H9 (cell line): Measurements from ENCODE around the gene MYO10. TPM values are rescaled to one million over a fixed set of nuclear protein-coding genes. Genes with fewer than 3 reads are reported as not detected.

Experiments used
- DNase-seq: peaks from one replicate; pipeline ENCODE4 v3.0.0-alpha.2; 2017
- H2AFZ ChIP-seq: one replicate; pipeline ENCODE4 v1.6.1; 2013; ENCODE audit warnings: mild to moderate bottlenecking, low read length, control low read depth, moderate library complexity
- H2AK5ac ChIP-seq: 2 replicates; pipeline ENCODE4 v1.6.1; 2013; ENCODE audit warnings: low read length, control low read depth, mixed read lengths; ENCODE audit not compliant: insufficient read length
- H2BK120ac ChIP-seq: one replicate; pipeline ENCODE4 v1.6.1; 2013; ENCODE audit warnings: low read depth, mild to moderate bottlenecking, low read length, control low read depth, inconsistent platforms; ENCODE audit not compliant: poor library complexity, severe bottlenecking
- H2BK12ac ChIP-seq: 2 replicates; pipeline ENCODE4 v1.6.1; 2013; ENCODE audit warnings: low read length, control low read depth, mixed read lengths, low read depth; ENCODE audit not compliant: insufficient read length
- H2BK15ac ChIP-seq: 2 replicates; pipeline ENCODE4 v1.6.1; 2013; ENCODE audit warnings: low read depth, low read length, control low read depth
- H2BK20ac ChIP-seq: one replicate; pipeline ENCODE4 v1.6.1; 2013; ENCODE audit warnings: low read depth, mild to moderate bottlenecking, low read length, control low read depth, inconsistent platforms; ENCODE audit not compliant: poor library complexity, severe bottlenecking
- H2BK5ac ChIP-seq: 2 replicates; pipeline ENCODE4 v1.6.1; 2013; ENCODE audit warnings: low read length, control low read depth, mixed read lengths; ENCODE audit not compliant: insufficient read length
- H3K14ac ChIP-seq: 2 replicates; pipeline ENCODE4 v1.6.1; 2013; ENCODE audit warnings: low read length, control low read depth; ENCODE audit not compliant: insufficient read depth
- H3K18ac ChIP-seq: 2 replicates; pipeline ENCODE4 v1.6.1; 2013; ENCODE audit warnings: low read depth, mild to moderate bottlenecking, mixed read lengths, low read length, control low read depth; ENCODE audit not compliant: insufficient read length
- H3K23ac ChIP-seq: 2 replicates; pipeline ENCODE4 v1.6.1; 2013; ENCODE audit warnings: low read length, control low read depth, mixed read lengths, low read depth; ENCODE audit not compliant: insufficient read length
- H3K23me2 ChIP-seq: 2 replicates; pipeline ENCODE4 v1.6.1; 2013; ENCODE audit warnings: low read depth, mild to moderate bottlenecking, mixed read lengths, low read length, control low read depth; ENCODE audit not compliant: insufficient read length, poor library complexity, severe bottlenecking
- H3K27ac ChIP-seq: 2 replicates; pipeline ENCODE4 v1.5.1; 2013; ENCODE audit warnings: low read length, control low read depth, mixed read lengths, low read depth; ENCODE audit not compliant: insufficient read length
- H3K27me3 ChIP-seq: 2 replicates; pipeline ENCODE4 v1.6.1; 2013; ENCODE audit warnings: low read length, control low read depth, inconsistent platforms; ENCODE audit not compliant: insufficient read depth
- H3K4ac ChIP-seq: 2 replicates; pipeline ENCODE4 v1.6.1; 2013; ENCODE audit warnings: low read depth, mild to moderate bottlenecking, control low read depth, inconsistent platforms, low read length, moderate library complexity
- H3K4me1 ChIP-seq: 2 replicates; pipeline ENCODE4 v1.6.1; 2013; ENCODE audit warnings: low read length, control low read depth, inconsistent platforms; ENCODE audit not compliant: insufficient read depth
- H3K4me2 ChIP-seq: 2 replicates; pipeline ENCODE4 v1.6.1; 2013; ENCODE audit warnings: low read length, control low read depth, mixed read lengths; ENCODE audit not compliant: insufficient read length, insufficient read depth
- H3K56ac ChIP-seq: 2 replicates; pipeline ENCODE4 v1.6.1; 2013; ENCODE audit warnings: low read depth, mild to moderate bottlenecking, mixed read lengths, low read length, control low read depth; ENCODE audit not compliant: insufficient read length
- H3K79me1 ChIP-seq: 2 replicates; pipeline ENCODE4 v1.6.1; 2013; ENCODE audit warnings: low read depth, mild to moderate bottlenecking, moderate library complexity, low read length, control low read depth, inconsistent platforms; ENCODE audit not compliant: insufficient read depth, poor library complexity, severe bottlenecking
- H3K79me2 ChIP-seq: 2 replicates; pipeline ENCODE4 v1.6.1; 2013; ENCODE audit warnings: low read length, control low read depth, inconsistent platforms; ENCODE audit not compliant: insufficient read depth
- H3K9ac ChIP-seq: 2 replicates; pipeline ENCODE4 v1.6.1; 2013; ENCODE audit warnings: low read length, control low read depth, mixed read lengths; ENCODE audit not compliant: insufficient read length; ENCODE audit errors: extremely low read depth
- H3K9me3 ChIP-seq: one replicate; pipeline ENCODE4 v1.6.1; 2013; ENCODE audit warnings: low read depth, low read length, inconsistent platforms; ENCODE audit not compliant: control insufficient read depth
- H3T11ph ChIP-seq: one replicate; pipeline ENCODE4 v1.6.1; 2013; ENCODE audit warnings: mild to moderate bottlenecking, low read length, control low read depth, inconsistent platforms
- H4K20me1 ChIP-seq: one replicate; pipeline ENCODE4 v1.6.1; 2013; ENCODE audit not compliant: control insufficient read depth, insufficient read length, insufficient read depth
- H4K5ac ChIP-seq: 2 replicates; pipeline ENCODE4 v1.6.1; 2013; ENCODE audit warnings: low read depth, mild to moderate bottlenecking, mixed read lengths, low read length, control low read depth; ENCODE audit not compliant: insufficient read length
- H4K8ac ChIP-seq: replicated peaks from 2 replicates; pipeline ENCODE4 v1.6.1; 2013; ENCODE audit warnings: low read length, control low read depth, mixed read lengths, low read depth; ENCODE audit not compliant: insufficient read length
- H4K91ac ChIP-seq: 2 replicates; pipeline ENCODE4 v1.6.1; 2013; ENCODE audit warnings: low read depth, mild to moderate bottlenecking, moderate library complexity, mixed read lengths, low read length, control low read depth; ENCODE audit not compliant: insufficient read length
- H3K27ac Mint-ChIP-seq, 3 experiments: 2 replicates in 2 of 3; 3 replicates in 1 of 3; pipeline ENCODE4 v1.8.0; 2020 to 2021; ENCODE audit warnings: mixed read lengths in 3 of 3, mild to moderate bottlenecking in 1 of 3, moderate library complexity in 1 of 3
- H3K27me3 Mint-ChIP-seq: 2 replicates; pipeline ENCODE4 v1.8.0; 2021; ENCODE audit warnings: low read depth, mild to moderate bottlenecking, moderate library complexity, mixed read lengths
- H3K36me3 Mint-ChIP-seq, 3 experiments: 2 replicates in 2 of 3; 3 replicates in 1 of 3; pipeline ENCODE4 v1.8.0; 2020 to 2021; ENCODE audit warnings: low read depth in 3 of 3, mixed read lengths in 3 of 3; ENCODE audit not compliant: insufficient read depth in 1 of 3
- H3K4me1 Mint-ChIP-seq, 2 experiments: 2 replicates each; pipeline ENCODE4 v1.8.0; 2020; ENCODE audit warnings: mixed read lengths in 2 of 2
- H3K4me3 Mint-ChIP-seq, 2 experiments: 2 replicates in 1 of 2; 3 replicates in 1 of 2; pipeline ENCODE4 v1.8.0; 2020 to 2021; ENCODE audit warnings: mild to moderate bottlenecking in 2 of 2, mixed read lengths in 2 of 2, moderate library complexity in 1 of 2
- H3K9me3 Mint-ChIP-seq, 2 experiments: 2 replicates in 1 of 2; 3 replicates in 1 of 2; pipeline ENCODE4 v1.8.0; 2020; ENCODE audit warnings: mild to moderate bottlenecking in 2 of 2, mixed read lengths in 2 of 2, moderate library complexity in 1 of 2
- CTCF ChIP-seq: fragments of 200-600 bp; sonication (generic); conservative IDR thresholded peaks from 3 replicates; pipeline ENCODE4 v1.8.0; 2021; ENCODE audit warnings: antibody characterized with exemption, mild to moderate bottlenecking
- WGBS: extraction: QIAGEN DNeasy Blood & Tissue Kit; methylation state at CpG from one replicate; pipeline ENCODE4 v1.1.7; 2013; ENCODE audit warnings: missing lambda C conversion rate, low lambda C conversion rate, mixed read lengths; ENCODE audit not compliant: insufficient read length; ENCODE audit errors: extremely low coverage; 5-methylcytosine and 5-hydroxymethylcytosine counted together
- total RNA-seq: library from RNA; stranded (reverse); gene quantifications from 2 replicates; pipeline ENCODE4 v1.2.1, GENCODE V29; 2021

The MYO10 gene
- total RNA-seq, 1 experiment from 2014 or later = 127 TPM

GRCh38 chr5:16806711-16807546, 129.2 kb downstream of the MYO10 start:
- H2AFZ ChIP-seq = no peak overlapping the region
- peaks cover 3% of the 10 kb centered on the region; the same call in 1 of the 2 replicates for H3K4me1 ChIP-seq
- H4K8ac ChIP-seq = no peak overlapping the region
- H3K79me1 ChIP-seq = peaks cover 2% of the 10 kb centered on the region
- Mint-ChIP-seq H3K4me3 (no peak overlapping the region), H3K27ac (peak overlapping the region in 1 of 3 experiments; percentile 21; a peak in 1 of 7 replicates), H3K9me3 (no peaks in the 10 kb centered on the region), H3K4me1 (peaks cover 19 to 26% of the 10 kb centered on the region in 2 experiments), H3K27me3 (no peaks in the 10 kb centered on the region), H3K36me3 (no peaks in the 10 kb centered on the region)
- H3K9ac ChIP-seq = no peak overlapping the region
- no peaks in the 10 kb centered on the region for H3K79me2 ChIP-seq
- H3K4ac ChIP-seq = no peak overlapping the region
- H4K20me1 ChIP-seq = no peaks in the 10 kb centered on the region
- no CpG with 5 or more reads among the region's 12 CpGs for WGBS
- H3K23ac ChIP-seq = no peak overlapping the region
- H3K27me3 ChIP-seq = no peaks in the 10 kb centered on the region
- H2AK5ac ChIP-seq = no peak overlapping the region
- no peak overlapping the region for H4K91ac ChIP-seq
- TF ChIP-seq CTCF = no peak
- no peak overlapping the region for H2BK120ac ChIP-seq
- no peak overlapping the region for H2BK12ac ChIP-seq
- H3K23me2 ChIP-seq = no peaks in the 10 kb centered on the region
- no peak overlapping the region for H3K14ac ChIP-seq
- DNase-seq = no peak
- H3K4me2 ChIP-seq = no peak overlapping the region
- no peak overlapping the region for H2BK5ac ChIP-seq
- H4K5ac ChIP-seq = no peak overlapping the region
- no peak overlapping the region for H2BK15ac ChIP-seq
- H3K9me3 ChIP-seq = no peaks in the 10 kb centered on the region
- no peak overlapping the region for H3K56ac ChIP-seq
- no peak overlapping the region for H3K18ac ChIP-seq
- no peak overlapping the region for H3K27ac ChIP-seq
- H2BK20ac ChIP-seq = no peak overlapping the region
- H3T11ph ChIP-seq = no peak overlapping the region
